Loucy (cell line): ENCODE data around the gene DISP3.

Experiments used
- H2AFZ ChIP-seq: fragments of 200-600 bp; sonication (generic); 2 replicates; pipeline ENCODE4 v1.6.0; 2016; ENCODE audit warnings: antibody characterized with exemption, mild to moderate bottlenecking, low read length, moderate library complexity
- H3F3A ChIP-seq: fragments of 200-600 bp; 2 replicates; pipeline ENCODE4 v1.6.0; 2016; ENCODE audit warnings: antibody characterized with exemption, low read depth, mild to moderate bottlenecking
- H3K27me3 ChIP-seq: fragments of 200-600 bp; sonication (generic); 2 replicates; pipeline ENCODE4 v1.6.1; 2014; ENCODE audit warnings: low read length, mild to moderate bottlenecking; ENCODE audit not compliant: insufficient read depth, poor library complexity, severe bottlenecking
- H3K36me3 ChIP-seq: fragments of 200-600 bp; sonication (generic); 2 replicates; pipeline ENCODE4 v1.6.1; 2016; ENCODE audit warnings: low read length; ENCODE audit not compliant: insufficient read depth
- H3K4me1 ChIP-seq: fragments of 200-600 bp; sonication (generic); 2 replicates; pipeline ENCODE4 v1.5.1; 2014; ENCODE audit warnings: low read length, mild to moderate bottlenecking; ENCODE audit not compliant: insufficient read depth, poor library complexity, severe bottlenecking
- H3K4me2 ChIP-seq: fragments of 200-600 bp; sonication (generic); 2 replicates; pipeline ENCODE4 v1.6.0; 2014; ENCODE audit warnings: antibody characterized with exemption, low read length, low read depth, mild to moderate bottlenecking; ENCODE audit not compliant: poor library complexity, severe bottlenecking
- H3K4me3 ChIP-seq: fragments of 200-600 bp; sonication (generic); 2 replicates; pipeline ENCODE4 v1.5.1; 2014; ENCODE audit warnings: low read length, mild to moderate bottlenecking, mixed read lengths; ENCODE audit not compliant: poor library complexity, severe bottlenecking
- H3K79me2 ChIP-seq: fragments of 200-600 bp; sonication (generic); 2 replicates; pipeline ENCODE4 v1.6.1; 2014; ENCODE audit warnings: low read length; ENCODE audit not compliant: insufficient read depth
- H3K9ac ChIP-seq: fragments of 200-600 bp; sonication (generic); 2 replicates; pipeline ENCODE4 v1.6.0; 2014; ENCODE audit warnings: mild to moderate bottlenecking, low read depth, low read length, moderate library complexity; ENCODE audit not compliant: poor library complexity, severe bottlenecking
- H3K9me2 ChIP-seq: fragments of 200-600 bp; sonication (generic); replicated peaks from 2 replicates; pipeline ENCODE4 v1.6.1; 2016; ENCODE audit warnings: low read depth, low read length, mixed read lengths
- H3K9me3 ChIP-seq: fragments of 200-600 bp; sonication (generic); 2 replicates; pipeline ENCODE4 v1.6.1; 2014; ENCODE audit warnings: mild to moderate bottlenecking, antibody characterized with exemption, low read length, low read depth; ENCODE audit not compliant: insufficient read depth
- H4K20me1 ChIP-seq: fragments of 200-600 bp; sonication (generic); 2 replicates; pipeline ENCODE4 v1.6.0; 2014; ENCODE audit warnings: antibody characterized with exemption, low read length, mild to moderate bottlenecking; ENCODE audit not compliant: insufficient read depth, poor library complexity, severe bottlenecking
- EZH2phosphoT487 ChIP-seq: fragments of 200-600 bp; IDR thresholded peaks from 2 replicates; pipeline ENCODE4 v1.6.1; 2018; ENCODE audit warnings: antibody characterized with exemption, mild to moderate bottlenecking, moderate library complexity, borderline replicate concordance
- TF ChIP-seq, protein P1 (sequence below): fragments of 200-600 bp; sonication (generic); conservative IDR thresholded peaks from 2 replicates; pipeline ENCODE4 v1.5.1; 2014; ENCODE audit warnings: mild to moderate bottlenecking, antibody characterized with exemption, low read length

Gene DISP3

GRCh38 chr1:11488201-11488770 is 9.3 kb downstream of the DISP3 start:
- Histone ChIP-seq H4K20me1 (no peaks in the 10 kb centered on the region), H3K9me3 (no peaks in the 10 kb centered on the region)
- TF ChIP-seq EZH2phosphoT487, result no peak
- TF ChIP-seq, protein P1, sequence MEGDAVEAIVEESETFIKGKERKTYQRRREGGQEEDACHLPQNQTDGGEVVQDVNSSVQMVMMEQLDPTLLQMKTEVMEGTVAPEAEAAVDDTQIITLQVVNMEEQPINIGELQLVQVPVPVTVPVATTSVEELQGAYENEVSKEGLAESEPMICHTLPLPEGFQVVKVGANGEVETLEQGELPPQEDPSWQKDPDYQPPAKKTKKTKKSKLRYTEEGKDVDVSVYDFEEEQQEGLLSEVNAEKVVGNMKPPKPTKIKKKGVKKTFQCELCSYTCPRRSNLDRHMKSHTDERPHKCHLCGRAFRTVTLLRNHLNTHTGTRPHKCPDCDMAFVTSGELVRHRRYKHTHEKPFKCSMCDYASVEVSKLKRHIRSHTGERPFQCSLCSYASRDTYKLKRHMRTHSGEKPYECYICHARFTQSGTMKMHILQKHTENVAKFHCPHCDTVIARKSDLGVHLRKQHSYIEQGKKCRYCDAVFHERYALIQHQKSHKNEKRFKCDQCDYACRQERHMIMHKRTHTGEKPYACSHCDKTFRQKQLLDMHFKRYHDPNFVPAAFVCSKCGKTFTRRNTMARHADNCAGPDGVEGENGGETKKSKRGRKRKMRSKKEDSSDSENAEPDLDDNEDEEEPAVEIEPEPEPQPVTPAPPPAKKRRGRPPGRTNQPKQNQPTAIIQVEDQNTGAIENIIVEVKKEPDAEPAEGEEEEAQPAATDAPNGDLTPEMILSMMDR, result no peak

GRCh38 chr1:11488966-11489625 is 10.1 kb downstream of the DISP3 start:
- H4K20me1 ChIP-seq, result no peaks in the 10 kb centered on the region
- no peaks in the 10 kb centered on the region for H3K27me3 ChIP-seq
- no peak overlapping the region for H3K9ac ChIP-seq
- H3K4me1 ChIP-seq, result no peaks in the 10 kb centered on the region
- no peaks in the 10 kb centered on the region for H3K9me3 ChIP-seq
- H3K36me3 ChIP-seq, result no peaks in the 10 kb centered on the region
- no peak overlapping the region for H2AFZ ChIP-seq
- H3K4me3 ChIP-seq, result no peak overlapping the region
- H3K79me2 ChIP-seq, result no peaks in the 10 kb centered on the region
- H3F3A ChIP-seq, result no peaks in the 10 kb centered on the region
- H3K9me2 ChIP-seq, result no peaks in the 10 kb centered on the region
- no peak overlapping the region for H3K4me2 ChIP-seq
- TF ChIP-seq, protein P1, result no peak
- no peak for TF ChIP-seq EZH2phosphoT487

More at GRCh38 chr1:11488201-11488770, 9.3 kb downstream of the DISP3 start:
- Histone ChIP-seq H2AFZ (no peak overlapping the region), H3K79me2 (no peaks in the 10 kb centered on the region), H3K9me2 (no peaks in the 10 kb centered on the region), H3F3A (no peaks in the 10 kb centered on the region), H3K9ac (no peak overlapping the region), H3K27me3 (no peaks in the 10 kb centered on the region), H3K36me3 (no peaks in the 10 kb centered on the region), H3K4me2 (no peak overlapping the region), H3K4me3 (no peak overlapping the region), H3K4me1 (no peaks in the 10 kb centered on the region)

GRCh38 chr1:11492235-11492634 is 13.3 kb downstream of the DISP3 start:
- Histone ChIP-seq H3K9me2 (no peaks in the 10 kb centered on the region), H3K9ac (no peak overlapping the region), H3K79me2 (no peaks in the 10 kb centered on the region), H3K27me3 (no peaks in the 10 kb centered on the region), H3K9me3 (no peaks in the 10 kb centered on the region), H3F3A (no peaks in the 10 kb centered on the region), H2AFZ (no peak overlapping the region), H3K4me1 (no peaks in the 10 kb centered on the region), H3K36me3 (no peaks in the 10 kb centered on the region), H4K20me1 (no peaks in the 10 kb centered on the region), H3K4me3 (no peak overlapping the region), H3K4me2 (no peak overlapping the region)
- no peak for TF ChIP-seq EZH2phosphoT487
- TF ChIP-seq, protein P1, result no peak
